HAP-1 (cell line): ENCODE results near the gene CRTC3.
"Not testable (repeated sequence)": the region's sequence is repeated elsewhere in the genome, so short reads cannot be mapped to it uniquely, and the experiment has no call there.

Experiments used
- DNase-seq, 2 experiments: peaks; one replicate each; pipeline ENCODE4 v3.0.0-alpha.2; 2016 to 2020; ENCODE audit warnings: low spot score in 2 of 2
- H3K27me3 ChIP-seq: fragments of 250-450 bp; sonication (Bioruptor Pico); 2 replicates; pipeline ENCODE4 v1.5.1; 2020; ENCODE audit warnings: low read depth, mild to moderate bottlenecking, moderate library complexity
- H3K36me3 ChIP-seq: fragments of 250-450 bp; sonication (Bioruptor Pico); replicated peaks from 2 replicates; pipeline ENCODE4 v1.5.1; 2020; ENCODE audit warnings: mild to moderate bottlenecking
- H3K4me1 ChIP-seq: fragments of 250-450 bp; sonication (Bioruptor Pico); 2 replicates; pipeline ENCODE4 v1.5.1; 2020; ENCODE audit warnings: mild to moderate bottlenecking
- H3K4me3 ChIP-seq: fragments of 250-450 bp; sonication (Bioruptor Pico); 2 replicates; pipeline ENCODE4 v1.5.1; 2020; ENCODE audit warnings: mild to moderate bottlenecking, moderate library complexity
- H3K9me3 ChIP-seq: fragments of 250-450 bp; sonication (Bioruptor Pico); 2 replicates; pipeline ENCODE4 v1.5.1; 2020; ENCODE audit warnings: mild to moderate bottlenecking, moderate library complexity
- in situ Hi-C: fragments of 300-500 bp; cut with MboI; formaldehyde crosslinking; loops from 3 replicates; pipeline ENCODE4 v1.14.3; 2020; ENCODE audit warnings: low sequenced_read_pairs, inconsistent platforms, mixed read lengths

Gene CRTC3

DNA sequence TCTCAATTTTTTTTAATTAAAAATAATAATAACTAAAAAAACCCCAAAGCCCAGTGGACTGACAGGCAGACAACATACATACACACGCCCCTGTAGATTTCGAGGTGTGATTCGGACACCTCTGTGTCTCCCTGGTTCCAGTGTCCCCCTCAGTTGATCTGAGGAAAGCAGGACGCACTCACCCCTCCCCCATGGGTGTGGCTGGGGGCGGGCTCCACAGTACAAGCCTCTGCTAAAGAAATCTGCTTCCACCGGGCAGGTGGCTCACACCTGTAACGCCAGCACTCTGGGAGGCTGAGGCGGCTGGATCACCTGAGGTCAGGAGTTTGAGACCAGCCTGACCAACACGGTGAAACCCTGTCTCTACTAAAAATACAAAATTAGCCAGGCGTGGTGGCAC lies 153.6 kb downstream of the CRTC3 start:
- in situ Hi-C loops, result no loop called here
- Histone ChIP-seq H3K36me3 (no peaks in the 10 kb centered on the region), H3K4me3 (no peak overlapping the region), H3K9me3 (no peaks in the 10 kb centered on the region), H3K4me1 (peaks cover 15% of the 10 kb centered on the region), H3K27me3 (no peaks in the 10 kb centered on the region)
- no peak for DNase-seq

DNA sequence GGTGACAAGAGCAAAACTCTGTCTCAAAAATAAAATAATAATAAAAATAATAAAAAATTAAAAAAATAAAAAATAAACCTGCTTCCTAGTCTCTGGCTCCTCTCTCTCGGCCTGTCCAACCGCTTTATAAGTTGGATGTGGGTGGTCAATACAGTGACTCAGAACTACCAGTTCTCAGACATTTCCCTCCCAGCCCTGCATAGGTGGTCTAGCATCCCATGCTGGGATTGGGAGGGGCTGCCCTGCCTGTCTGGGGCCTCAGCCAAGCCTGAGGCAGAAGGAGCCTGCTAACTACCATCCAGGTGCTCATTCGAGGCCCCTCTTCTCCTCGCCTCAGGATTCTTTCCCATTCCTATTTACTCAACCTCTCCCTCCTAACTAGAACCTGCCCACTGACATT lies 154.2 kb downstream of the CRTC3 start:
- H3K4me1 ChIP-seq, result peaks cover 15% of the 10 kb centered on the region
- in situ Hi-C loops, result no loop called here
- no peaks in the 10 kb centered on the region for H3K27me3 ChIP-seq
- no peak overlapping the region for H3K4me3 ChIP-seq
- no peak for DNase-seq
- H3K9me3 ChIP-seq, result peaks cover under 1% of the 10 kb centered on the region; the same call in 1 of the 2 replicates
- H3K36me3 ChIP-seq, result no peaks in the 10 kb centered on the region

DNA sequence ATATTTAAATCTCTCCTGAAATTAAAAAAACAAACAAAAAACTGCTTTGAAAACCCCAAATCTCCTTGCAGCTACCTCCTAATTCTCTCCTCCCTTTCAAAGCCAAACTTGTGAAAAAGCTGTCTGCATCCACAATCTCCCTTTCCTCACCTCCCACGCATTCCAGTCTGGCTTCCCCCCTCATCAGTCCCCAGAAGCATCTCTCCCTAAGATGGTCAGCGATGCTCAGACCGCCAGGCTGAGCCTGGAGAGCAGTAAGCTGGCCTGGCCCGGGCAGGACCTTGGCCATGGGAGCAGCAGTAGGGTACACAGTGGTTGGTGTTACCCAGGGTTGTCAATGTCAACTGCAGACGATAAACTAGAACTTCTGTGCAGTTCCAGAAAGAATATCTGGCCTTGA lies 154.6 kb downstream of the CRTC3 start:
- Histone ChIP-seq H3K9me3 (peaks cover 2% of the 10 kb centered on the region; the same call in 1 of the 2 replicates), H3K27me3 (no peaks in the 10 kb centered on the region), H3K4me3 (no peak overlapping the region), H3K4me1 (peaks cover 15% of the 10 kb centered on the region), H3K36me3 (no peaks in the 10 kb centered on the region)
- in situ Hi-C loops, result no loop called here
- DNase-seq, result no peak

DNA sequence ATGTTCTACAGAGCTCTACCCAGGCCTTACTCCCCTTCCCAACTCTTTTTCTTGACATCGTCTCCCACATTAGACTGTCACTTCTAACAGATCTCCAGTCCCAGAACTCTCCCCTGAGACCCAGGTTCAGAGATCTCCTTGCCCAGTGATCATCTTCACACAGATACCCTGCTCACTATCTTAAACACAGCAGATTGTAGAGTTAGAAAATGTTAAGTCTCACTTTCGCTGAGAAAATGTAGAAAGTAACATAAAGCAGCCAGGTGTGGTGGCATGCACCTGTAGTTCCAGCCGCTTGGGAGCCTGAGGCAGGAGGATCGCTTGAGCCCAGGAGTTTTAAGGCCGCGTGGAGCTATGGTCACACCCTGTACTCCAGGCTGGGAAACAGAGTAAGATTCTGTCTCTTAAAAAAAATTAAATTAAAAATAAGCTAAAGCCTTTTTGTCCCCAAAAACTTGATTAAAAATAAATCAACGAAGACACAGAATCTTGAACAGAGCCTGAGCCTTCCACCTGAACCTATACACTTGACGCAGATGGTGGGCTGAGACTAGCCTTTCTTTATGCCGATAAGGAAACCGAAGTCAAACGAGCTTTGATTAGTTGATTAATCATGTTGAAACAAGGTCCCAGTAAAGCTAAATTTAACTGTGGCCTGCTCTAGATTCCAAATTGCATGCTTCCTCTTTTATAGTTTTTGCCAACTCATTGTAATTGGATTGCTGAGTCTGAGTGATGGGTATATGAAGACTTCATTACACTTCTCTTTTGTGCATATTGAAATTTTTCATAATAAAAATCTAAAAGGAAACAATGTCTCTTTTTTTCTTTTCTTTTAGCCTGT lies 156.1 kb downstream of the CRTC3 start:
- DNase-seq, result no peak
- no peaks in the 10 kb centered on the region for H3K27me3 ChIP-seq
- in situ Hi-C loops, result no loop called here
- peaks cover 15% of the 10 kb centered on the region for H3K4me1 ChIP-seq
- H3K9me3 ChIP-seq, result peaks cover 2% of the 10 kb centered on the region; the same call in 1 of the 2 replicates
- no peaks in the 10 kb centered on the region for H3K36me3 ChIP-seq
- no peak overlapping the region for H3K4me3 ChIP-seq

DNA sequence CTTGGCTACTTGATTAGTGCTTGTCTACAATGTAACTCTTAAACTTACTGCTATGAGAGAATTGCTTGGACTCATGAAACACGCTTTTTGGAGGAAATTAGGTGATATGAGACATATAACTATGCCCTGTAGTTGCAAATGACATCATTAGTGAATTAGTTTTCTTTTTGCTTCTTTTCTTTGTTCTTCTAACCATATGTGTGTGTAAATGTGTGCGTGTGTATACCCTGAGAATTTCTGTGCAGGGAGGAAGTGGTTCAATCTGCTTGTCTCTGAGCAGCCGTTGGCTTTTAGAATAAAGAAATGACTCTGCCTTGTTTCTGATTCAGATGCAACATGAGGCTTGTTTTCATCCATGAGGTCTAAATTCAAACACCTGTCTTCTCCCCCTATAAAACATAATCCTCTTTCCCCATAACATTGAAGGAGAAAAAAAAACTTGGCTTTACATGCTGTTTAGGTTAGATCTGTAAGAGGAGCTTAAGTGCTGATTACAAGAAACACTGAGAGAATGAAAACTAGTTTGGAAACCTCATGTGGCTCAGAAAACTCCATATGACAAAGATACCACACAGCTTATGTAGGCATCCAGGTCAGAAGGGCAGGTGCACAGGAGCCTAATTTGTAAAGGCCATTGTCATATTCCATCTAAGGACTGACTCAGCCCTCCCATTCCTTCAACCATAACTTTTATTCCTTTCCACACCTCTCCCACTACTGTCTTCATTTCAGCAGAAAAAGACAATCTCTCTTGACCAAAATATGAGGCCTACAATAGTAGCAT lies 156.9 kb downstream of the CRTC3 start:
- Histone ChIP-seq H3K4me3 (no peak overlapping the region), H3K36me3 (no peaks in the 10 kb centered on the region), H3K27me3 (no peaks in the 10 kb centered on the region), H3K9me3 (peaks cover 2% of the 10 kb centered on the region; the same call in 1 of the 2 replicates), H3K4me1 (peaks cover 15% of the 10 kb centered on the region)
- in situ Hi-C loops, result no loop called here
- DNase-seq, result peak in 1 of 2 experiments; percentile 63

DNA sequence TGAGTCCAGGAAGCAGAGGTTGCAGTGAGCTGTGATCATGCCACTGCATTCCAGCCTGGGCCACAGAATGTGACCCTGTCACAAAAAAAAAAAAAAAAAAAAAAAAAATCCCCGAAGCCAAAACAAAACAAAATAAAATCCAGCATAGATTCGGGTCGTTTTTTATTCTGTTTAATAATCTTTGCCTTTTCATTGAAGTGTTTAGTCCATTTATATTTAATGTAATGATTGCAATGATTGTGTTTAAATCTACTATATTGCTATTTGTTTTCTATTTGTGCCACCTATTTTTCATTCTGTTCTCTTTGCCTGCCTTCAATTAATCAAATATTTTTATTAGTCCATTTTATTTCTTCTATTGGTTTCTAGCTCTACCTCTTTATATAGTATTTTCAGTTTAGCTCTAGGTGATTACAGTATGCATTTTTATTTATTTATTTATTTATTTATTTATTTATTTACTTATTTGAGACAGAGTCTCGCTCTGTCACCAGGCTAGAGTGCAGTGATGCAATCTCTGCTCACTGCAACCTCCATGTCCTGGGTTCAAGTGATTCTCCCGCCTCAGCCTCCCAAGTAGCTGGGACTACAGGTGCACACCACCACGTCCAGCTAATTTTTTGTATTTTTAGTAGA lies 159.7 kb downstream of the CRTC3 start:
- H3K9me3 ChIP-seq, H3K27me3 ChIP-seq, in situ Hi-C loops, DNase-seq, H3K36me3 ChIP-seq, H3K4me3 ChIP-seq: not testable (repeated sequence)
- peaks cover 15% of the 10 kb centered on the region for H3K4me1 ChIP-seq

DNA sequence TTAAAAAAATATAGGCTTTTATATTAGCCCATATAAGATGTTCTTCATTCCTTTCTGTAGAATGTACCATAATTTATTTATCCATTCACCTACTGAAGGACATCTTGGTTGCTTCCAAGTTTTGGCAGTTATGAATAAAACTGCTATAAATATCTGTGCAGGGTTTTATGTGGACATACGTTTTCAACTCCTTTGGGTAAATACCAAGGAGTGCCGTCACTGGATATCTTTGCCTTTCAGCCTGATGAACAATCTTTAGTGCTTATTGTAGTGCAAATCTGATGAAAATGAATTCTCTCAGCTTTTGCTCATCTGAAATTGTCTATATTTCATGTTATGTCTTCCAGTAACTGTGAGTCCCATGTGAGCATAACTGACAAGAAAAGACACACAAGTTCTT lies 160.9 kb downstream of the CRTC3 start:
- in situ Hi-C loops, result no loop called here

DNA sequence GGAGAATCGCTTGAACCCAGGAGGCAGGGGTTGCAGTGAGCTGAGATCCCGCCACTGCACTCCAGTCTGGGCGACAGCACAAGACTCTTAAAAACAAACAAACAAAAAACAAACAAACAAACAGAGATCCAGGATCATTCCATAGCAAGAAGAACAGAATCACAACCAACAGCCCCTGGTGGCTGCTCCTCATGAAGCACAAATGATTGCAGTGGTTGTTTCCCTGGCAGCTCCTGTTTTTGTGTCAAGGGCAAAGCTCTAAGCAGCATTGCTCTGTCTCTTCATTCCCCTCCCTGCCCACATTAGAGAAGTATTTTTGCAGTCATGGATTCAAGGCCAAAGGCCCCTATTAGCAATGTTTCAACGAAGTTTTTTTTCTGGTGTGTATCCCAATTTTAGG lies 161.6 kb downstream of the CRTC3 start:
- H3K27me3 ChIP-seq, result no peaks in the 10 kb centered on the region
- no peaks in the 10 kb centered on the region for H3K36me3 ChIP-seq
- H3K4me3 ChIP-seq, result no peak overlapping the region
- in situ Hi-C loops, result no loop called here
- peaks cover 10% of the 10 kb centered on the region for H3K4me1 ChIP-seq
- no peak for DNase-seq
- peaks cover 2% of the 10 kb centered on the region; the same call in 1 of the 2 replicates for H3K9me3 ChIP-seq

More for the DNA sequence above, 160.9 kb downstream of the CRTC3 start:
- H3K27me3 ChIP-seq, result no peaks in the 10 kb centered on the region
- no peaks in the 10 kb centered on the region for H3K36me3 ChIP-seq
- DNase-seq, result no peak
- H3K4me3 ChIP-seq, result no peak overlapping the region
- peaks cover 2% of the 10 kb centered on the region; the same call in 1 of the 2 replicates for H3K9me3 ChIP-seq
- H3K4me1 ChIP-seq, result peaks cover 15% of the 10 kb centered on the region

DNA sequence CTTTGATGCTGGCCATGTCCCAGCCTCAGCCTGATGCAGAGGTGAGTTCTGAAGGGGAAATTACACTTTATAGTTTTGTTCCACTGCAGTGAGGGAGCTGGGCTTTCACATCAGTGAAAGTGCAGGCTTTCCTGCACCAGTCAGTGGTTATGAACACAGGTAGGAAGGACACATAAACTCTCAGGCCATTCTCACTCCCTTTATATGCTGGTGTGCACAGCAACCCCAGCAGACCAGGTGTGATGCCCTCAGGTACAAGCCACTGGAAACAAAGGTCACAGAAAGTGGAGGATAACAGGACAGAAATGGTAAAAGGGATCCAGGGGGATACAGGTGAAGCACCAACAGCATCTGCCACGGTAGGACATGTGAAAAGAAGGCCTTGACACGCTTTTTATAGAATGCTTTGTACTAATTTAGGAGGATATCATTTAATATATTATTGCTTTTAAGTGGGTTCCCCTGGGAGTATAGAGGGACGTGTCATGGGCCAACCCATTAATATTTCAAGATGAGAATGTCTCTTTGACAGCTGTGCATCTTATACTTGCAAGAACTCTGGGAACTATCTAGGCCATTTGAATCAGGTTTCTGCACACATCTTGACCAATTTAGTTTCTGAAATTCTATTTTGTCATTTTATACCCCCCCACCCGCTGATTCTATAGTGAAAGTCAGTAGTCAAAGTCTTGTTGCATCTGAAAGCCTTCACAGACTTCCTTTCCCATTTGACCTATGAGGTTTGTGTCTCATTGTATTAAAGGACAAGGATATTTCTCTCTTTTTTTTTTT lies 162.5 kb downstream of the CRTC3 start:
- Histone ChIP-seq H3K36me3 (no peaks in the 10 kb centered on the region), H3K27me3 (no peaks in the 10 kb centered on the region), H3K9me3 (peaks cover 2% of the 10 kb centered on the region; the same call in 1 of the 2 replicates), H3K4me1 (peaks cover 2% of the 10 kb centered on the region), H3K4me3 (no peak overlapping the region)
- DNase-seq, result no peak
- in situ Hi-C loops, result no loop called here
